NT2/D1 (cell line): ENCODE measurements around the gene CELF2.

Source experiments
- SUZ12 ChIP-seq: IDR thresholded peaks from 2 replicates; pipeline ENCODE4 v1.6.1; 2011; ENCODE audit not compliant: insufficient read length, insufficient read depth; ENCODE audit errors: extremely low read depth
- ZNF274 ChIP-seq: IDR thresholded peaks from 2 replicates; pipeline ENCODE4 v1.6.1; 2011; ENCODE audit warnings: mild to moderate bottlenecking, low read depth, low read length

DNA sequence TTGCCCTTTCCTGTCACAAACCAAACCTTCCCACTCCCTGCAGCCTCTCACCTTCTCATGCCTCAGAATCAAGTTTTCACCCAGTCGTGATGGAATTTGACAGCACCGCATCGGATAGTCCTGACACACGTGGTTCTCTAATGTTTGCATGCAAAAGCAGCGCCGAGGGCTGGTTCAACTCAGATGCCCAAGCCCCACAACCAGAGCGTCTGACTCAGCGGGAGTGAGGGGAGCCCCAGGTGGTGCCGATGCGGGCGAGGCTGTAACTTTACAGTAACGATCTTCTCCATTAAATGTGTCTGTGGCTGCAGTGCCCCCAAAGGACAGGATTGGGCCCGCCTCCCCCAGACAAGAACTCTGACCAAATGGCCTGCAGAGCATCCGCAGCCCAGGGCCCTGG lies 284.5 kb downstream of the CELF2 start:
- TF ChIP-seq SUZ12 (no peak), ZNF274 (no peak)
